Measurements from ENCODE around the gene PCGF3. TPM values are rescaled to one million over a fixed set of nuclear protein-coding genes. Genes with fewer than 3 reads are reported as not detected.
"Not testable (repeated sequence)": the region's sequence is repeated elsewhere in the genome, so short reads cannot be mapped to it uniquely, and the experiment has no call there.

Gene PCGF3
- total and polyA plus RNA-seq, 2 experiments from 2014 or later = 21.0 to 26.0 TPM

DNA sequence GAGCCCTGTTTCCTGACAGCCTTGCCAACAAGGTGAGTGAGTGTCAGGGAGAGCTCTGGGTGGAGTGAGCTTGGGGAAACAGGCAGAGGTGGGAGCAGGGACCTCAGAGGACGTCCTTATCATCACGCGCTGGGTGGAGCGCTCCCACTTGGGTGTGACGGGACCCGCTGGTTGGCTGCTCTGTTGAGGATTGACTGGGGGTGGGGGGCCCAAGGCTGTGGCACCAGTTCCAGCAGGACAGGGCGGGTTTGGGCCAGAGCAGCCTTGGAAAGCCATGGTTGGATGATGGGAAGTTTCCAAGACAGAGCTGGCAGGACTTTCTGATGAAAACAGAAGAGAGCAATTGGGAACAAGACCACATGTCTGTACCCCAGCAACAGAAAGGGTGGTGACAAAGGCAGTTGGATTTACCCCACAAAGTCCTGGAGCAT, 3.0 kb upstream of the PCGF3 start:
- Histone ChIP-seq H4K20me1 (ENCODE audit: insufficient read depth) (no peaks in the 10 kb centered on the region), H3K4me3 (no peak overlapping the region), H3K79me2 (ENCODE audit: insufficient read depth) (peaks cover 20% of the 10 kb centered on the region), H3K9ac (no peak overlapping the region), H2AFZ (no peak overlapping the region), H3K27me3 (replicated peaks; ENCODE audit: insufficient read depth) (no peaks in the 10 kb centered on the region), H3K27ac (no peak overlapping the region), H3K4me2 (ENCODE audit: unreplicated experiment) (no peak overlapping the region), H3K36me3 (ENCODE audit: low read depth) (no peaks in the 10 kb centered on the region), H3K4me1 (ENCODE audit: insufficient read depth) (no peaks in the 10 kb centered on the region), H3K9me2 (ENCODE audit: insufficient read depth) (no peaks in the 10 kb centered on the region), H3F3A (ENCODE audit: insufficient read depth) (no peaks in the 10 kb centered on the region), H3K9me3 (ENCODE audit: low read depth) (no peaks in the 10 kb centered on the region)
- no peak for DNase-seq
- TF ChIP-seq EZH2 (IDR thresholded peaks at IDR 0.05; ENCODE audit: insufficient read depth, poor library complexity, severe bottlenecking) (no peak), EZH2phosphoT487 (IDR thresholded peaks at IDR 0.05; ENCODE audit: insufficient read depth, low read depth) (no peak)
- WGBS, 2 experiments (ENCODE audit: low coverage in 1 of 2, low lambda C conversion rate in 2 of 2, missing lambda C conversion rate in 2 of 2) = 87 to 93% methylated on average over 7 of the region's 7 CpGs
- in situ Hi-C loops (cut with MboI) = no loop called here

DNA sequence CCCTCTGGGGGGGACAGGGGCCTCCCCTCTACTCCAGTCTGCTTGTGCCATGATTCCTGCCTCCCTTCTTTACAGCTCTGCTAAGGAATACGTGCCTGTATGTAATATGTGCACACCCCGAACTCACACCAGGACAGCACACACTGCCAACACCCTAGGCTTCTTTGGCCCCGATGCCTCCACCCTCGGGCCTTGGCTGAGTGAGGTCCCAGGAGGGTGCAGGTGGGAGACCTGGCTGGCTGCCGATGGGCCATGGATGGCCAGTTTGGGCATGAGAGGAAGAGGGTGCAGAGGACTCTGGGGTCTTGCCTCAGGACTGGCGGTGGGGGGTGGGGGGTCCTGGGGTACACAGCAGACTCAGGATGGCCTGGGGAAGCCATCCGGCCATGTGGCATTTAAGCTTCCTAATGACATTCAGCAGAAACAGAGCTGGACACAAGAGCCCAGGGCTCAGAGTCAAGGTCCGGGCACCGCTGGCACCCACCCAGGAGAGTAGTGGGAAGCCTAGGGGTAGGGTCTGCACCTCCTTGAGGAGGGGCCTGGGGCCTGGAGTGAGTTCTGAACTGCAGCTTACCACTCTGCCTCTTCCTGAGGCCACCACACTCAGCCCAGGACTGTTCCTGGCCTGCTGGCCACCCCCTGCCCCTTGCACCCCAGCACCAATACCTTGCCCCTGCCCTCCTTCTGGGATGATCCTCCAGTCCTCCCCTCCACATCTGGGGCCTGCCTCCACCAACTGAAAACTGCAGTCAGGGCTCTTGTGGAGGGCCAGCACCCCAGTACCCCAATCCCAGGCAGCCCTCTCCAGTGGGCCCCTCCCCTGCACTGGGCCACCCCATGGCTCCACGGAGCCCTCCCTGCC, 2.1 kb upstream of the PCGF3 start:
- Histone ChIP-seq H3F3A (ENCODE audit: insufficient read depth) (no peaks in the 10 kb centered on the region), H3K9ac (no peak overlapping the region), H3K4me2 (ENCODE audit: unreplicated experiment) (no peak overlapping the region), H3K4me3 (no peak overlapping the region), H3K27ac (no peak overlapping the region), H2AFZ (no peak overlapping the region), H3K9me3 (ENCODE audit: low read depth) (no peaks in the 10 kb centered on the region), H3K79me2 (ENCODE audit: insufficient read depth) (peaks cover 30% of the 10 kb centered on the region), H3K27me3 (replicated peaks; ENCODE audit: insufficient read depth) (no peaks in the 10 kb centered on the region), H3K4me1 (ENCODE audit: insufficient read depth) (peaks cover 6% of the 10 kb centered on the region; the same call in 1 of the 2 replicates), H3K36me3 (ENCODE audit: low read depth) (no peaks in the 10 kb centered on the region), H3K9me2 (ENCODE audit: insufficient read depth) (no peaks in the 10 kb centered on the region), H4K20me1 (ENCODE audit: insufficient read depth) (no peaks in the 10 kb centered on the region)
- no peak for DNase-seq
- 84 to 90% methylated on average over 8 to 10 of the region's 10 CpGs for WGBS, 2 experiments (ENCODE audit: low coverage in 1 of 2, low lambda C conversion rate in 2 of 2, missing lambda C conversion rate in 2 of 2)
- TF ChIP-seq EZH2 (IDR thresholded peaks at IDR 0.05; ENCODE audit: insufficient read depth, poor library complexity, severe bottlenecking) (no peak), EZH2phosphoT487 (IDR thresholded peaks at IDR 0.05; ENCODE audit: insufficient read depth, low read depth) (no peak)
- in situ Hi-C loops (cut with MboI) = no loop called here

- Histone ChIP-seq H3K4me2 (ENCODE audit: unreplicated experiment) (no peak overlapping the region), H4K20me1 (ENCODE audit: insufficient read depth) (peaks cover 2% of the 10 kb centered on the region; the same call in 1 of the 2 replicates), H3K36me3 (ENCODE audit: low read depth) (no peaks in the 10 kb centered on the region), H3K27me3 (replicated peaks; ENCODE audit: insufficient read depth) (no peaks in the 10 kb centered on the region), H3K27ac (no peak overlapping the region), H3K9me2 (ENCODE audit: insufficient read depth) (no peaks in the 10 kb centered on the region), H3K9ac (no peak overlapping the region), H2AFZ (no peak overlapping the region), H3K79me2 (ENCODE audit: insufficient read depth) (peaks cover 38% of the 10 kb centered on the region), H3K9me3 (ENCODE audit: low read depth) (no peaks in the 10 kb centered on the region), H3K4me1 (ENCODE audit: insufficient read depth) (peaks cover 7% of the 10 kb centered on the region; the same call in 1 of the 2 replicates), H3F3A (ENCODE audit: insufficient read depth) (0 out of 2 replicates have a peak, but pooled peaks cover 3% of the 10 kb centered on the region), H3K4me3 (no peak overlapping the region)
- in situ Hi-C loops (cut with MboI) = no loop called here
- 92 to 94% methylated on average over 35 to 46 of the region's 46 CpGs for WGBS, 2 experiments (ENCODE audit: low coverage in 1 of 2, low lambda C conversion rate in 2 of 2, missing lambda C conversion rate in 2 of 2)
- DNase-seq = no peak
- TF ChIP-seq EZH2 (IDR thresholded peaks at IDR 0.05; ENCODE audit: insufficient read depth, poor library complexity, severe bottlenecking) = no peak
- no peak for TF ChIP-seq EZH2phosphoT487 (IDR thresholded peaks at IDR 0.05; ENCODE audit: insufficient read depth, low read depth)
Observed at GRCh38 chr4:704198-704891, 1.3 kb upstream of the PCGF3 start.

DNA sequence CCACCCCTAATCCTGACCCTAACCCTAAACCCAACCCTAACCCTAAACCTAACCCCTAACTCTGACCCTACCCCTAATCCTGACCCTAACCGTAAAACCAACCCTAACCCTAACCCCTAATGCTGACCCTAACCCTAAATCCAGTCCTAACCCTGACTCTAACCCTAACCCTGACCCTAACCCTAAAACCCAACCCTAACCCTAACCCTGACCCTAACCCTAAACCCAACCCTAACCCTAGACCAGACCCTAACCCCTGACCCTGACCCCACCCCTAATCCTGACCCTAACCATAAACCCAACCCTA, 708 bp upstream of the PCGF3 start:
- peak overlapping the region; percentile 78 for H3K4me3 ChIP-seq
- H4K20me1 ChIP-seq (ENCODE audit: insufficient read depth) = peaks cover 3% of the 10 kb centered on the region; the same call in 1 of the 2 replicates
- peak overlapping the region; percentile 85 for H2AFZ ChIP-seq
- H3K4me1 ChIP-seq (ENCODE audit: insufficient read depth) = peaks cover 7% of the 10 kb centered on the region; the same call in 1 of the 2 replicates
- peak overlapping the region; percentile 81 for H3K4me2 ChIP-seq (ENCODE audit: unreplicated experiment)
- TF ChIP-seq EZH2phosphoT487 (IDR thresholded peaks at IDR 0.05; ENCODE audit: insufficient read depth, low read depth) = no peak
- TF ChIP-seq EZH2 (IDR thresholded peaks at IDR 0.05; ENCODE audit: insufficient read depth, poor library complexity, severe bottlenecking) = no peak
- no peaks in the 10 kb centered on the region for H3K36me3 ChIP-seq (ENCODE audit: low read depth)
- peaks cover 43% of the 10 kb centered on the region for H3K79me2 ChIP-seq (ENCODE audit: insufficient read depth)
- WGBS, 2 experiments (ENCODE audit: low coverage in 1 of 2, low lambda C conversion rate in 2 of 2, missing lambda C conversion rate in 2 of 2) = 96% methylated on average over 1 of the region's 1 CpG; no CpG with 5 or more reads in 1 of the 2 experiments
- in situ Hi-C loops (cut with MboI) = no loop called here
- H3K9me2 ChIP-seq (ENCODE audit: insufficient read depth) = no peaks in the 10 kb centered on the region
- no peaks in the 10 kb centered on the region for H3K27me3 ChIP-seq (replicated peaks; ENCODE audit: insufficient read depth)
- H3K9me3 ChIP-seq (ENCODE audit: low read depth) = no peaks in the 10 kb centered on the region
- DNase-seq = no peak
- H3K9ac ChIP-seq = peak overlapping the region; percentile 99
- no peak overlapping the region for H3K27ac ChIP-seq
- 0 out of 2 replicates have a peak, but pooled peaks cover 4% of the 10 kb centered on the region for H3F3A ChIP-seq (ENCODE audit: insufficient read depth)

- H3K4me1 ChIP-seq (ENCODE audit: insufficient read depth); in situ Hi-C loops (cut with MboI); H4K20me1 ChIP-seq (ENCODE audit: insufficient read depth); H3F3A ChIP-seq (ENCODE audit: insufficient read depth); H3K36me3 ChIP-seq (ENCODE audit: low read depth); H3K9me2 ChIP-seq (ENCODE audit: insufficient read depth); DNase-seq; H3K9me3 ChIP-seq (ENCODE audit: low read depth); H3K27me3 ChIP-seq (replicated peaks; ENCODE audit: insufficient read depth): not testable (repeated sequence)
- Histone ChIP-seq H3K9ac (peak overlapping the region; percentile 99), H2AFZ (peak overlapping the region; percentile 67), H3K4me3 (peak overlapping the region; percentile 88), H3K27ac (peak overlapping the region; percentile 54), H3K79me2 (ENCODE audit: insufficient read depth) (peaks cover 56% of the 10 kb centered on the region), H3K4me2 (ENCODE audit: unreplicated experiment) (peak overlapping the region; percentile 61)
- WGBS, 2 experiments (ENCODE audit: low coverage in 1 of 2, low lambda C conversion rate in 2 of 2, missing lambda C conversion rate in 2 of 2) = 0 to 2% methylated on average over 9 to 16 of the region's 21 CpGs
Observed at GRCh38 chr4:706083-706633, 526 bp downstream of the PCGF3 start.

Data from GM23248 (cell line).